GM20431 (cell line): ENCODE measurements around the gene IPO8.
"Not testable (repeated sequence)": the region's sequence is repeated elsewhere in the genome, so short reads cannot be mapped to it uniquely, and the experiment has no call there.

Experiments used
- in situ Hi-C: fragments of 300-500 bp; cut with MseI, MboI; formaldehyde crosslinking; loops from one replicate; pipeline ENCODE4 v1.15.0; 2020; ENCODE audit warnings: low sequenced_read_pairs; ENCODE audit not compliant: unreplicated experiment

Gene IPO8

GRCh38 chr12:30613119-30613830 lies 82.4 kb downstream of the IPO8 start:
- in situ Hi-C loops = no loop called here

GRCh38 chr12:30610718-30611117 lies 85.0 kb downstream of the IPO8 start:
- in situ Hi-C loops = no loop called here

DNA sequence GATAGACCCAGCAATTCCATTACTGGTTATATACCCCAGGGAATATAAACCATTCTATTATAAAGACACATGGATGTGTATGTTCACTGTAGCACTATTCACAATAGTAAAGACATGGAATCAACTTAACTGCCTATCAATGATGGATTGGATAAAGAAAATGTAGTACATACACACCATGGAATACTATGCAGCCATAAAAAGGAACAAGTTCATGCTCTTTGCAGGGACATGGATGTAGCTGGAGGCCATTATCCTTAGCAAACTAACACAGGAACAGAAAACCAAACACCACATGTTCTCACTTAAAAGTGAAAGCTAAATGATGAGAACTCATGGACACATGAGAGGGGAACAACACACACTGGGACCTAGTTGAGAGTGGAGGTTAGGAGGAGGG lies 85.8 kb downstream of the IPO8 start:
- in situ Hi-C loops = not testable (repeated sequence)

- in situ Hi-C loops = not testable (repeated sequence)
Measured at GRCh38 chr12:30604302-30604701, 91.4 kb downstream of the IPO8 start.

DNA sequence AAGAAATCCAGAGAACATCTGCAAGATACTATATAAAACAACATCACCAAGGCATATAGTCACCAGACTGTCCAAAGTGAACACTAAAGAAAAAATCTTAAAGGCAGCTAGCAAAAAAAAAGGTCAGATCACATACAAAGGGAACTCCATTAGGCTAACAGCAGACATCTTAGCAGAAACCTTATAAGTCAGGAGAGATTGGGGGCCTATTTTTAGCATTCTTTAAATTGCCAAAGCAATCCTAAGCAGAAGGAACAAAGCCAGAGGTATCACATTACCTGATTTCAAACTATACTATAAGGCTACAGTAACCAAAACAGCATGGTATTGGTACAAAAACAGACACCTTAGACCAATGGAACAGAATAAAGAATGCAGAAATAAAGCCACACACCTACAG lies 92.5 kb downstream of the IPO8 start:
- in situ Hi-C loops = no loop called here

GRCh38 chr12:30602678-30603077 lies 93.0 kb downstream of the IPO8 start:
- in situ Hi-C loops = no loop called here

GRCh38 chr12:30599608-30600007 lies 96.1 kb downstream of the IPO8 start:
- in situ Hi-C loops = no loop called here

DNA sequence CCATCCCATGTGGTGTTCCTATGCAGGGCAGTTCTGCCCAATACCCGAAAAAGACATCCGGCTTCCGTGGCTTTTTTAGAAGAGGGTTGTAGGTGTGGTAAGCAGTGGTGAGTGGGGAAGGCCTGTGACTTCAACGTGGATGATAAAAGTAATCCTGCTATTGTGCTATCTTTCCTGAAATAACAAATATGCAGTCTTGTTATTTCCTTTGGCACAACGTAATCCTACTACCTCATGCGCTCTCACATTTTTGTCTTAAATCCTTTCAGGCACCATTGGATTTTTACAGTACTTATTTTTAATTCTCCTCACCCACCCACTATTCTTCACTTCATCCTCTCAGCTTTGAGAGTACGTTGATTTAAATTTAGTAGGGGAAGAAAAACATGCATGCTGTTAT lies 96.8 kb downstream of the IPO8 start:
- in situ Hi-C loops = no loop called here

DNA sequence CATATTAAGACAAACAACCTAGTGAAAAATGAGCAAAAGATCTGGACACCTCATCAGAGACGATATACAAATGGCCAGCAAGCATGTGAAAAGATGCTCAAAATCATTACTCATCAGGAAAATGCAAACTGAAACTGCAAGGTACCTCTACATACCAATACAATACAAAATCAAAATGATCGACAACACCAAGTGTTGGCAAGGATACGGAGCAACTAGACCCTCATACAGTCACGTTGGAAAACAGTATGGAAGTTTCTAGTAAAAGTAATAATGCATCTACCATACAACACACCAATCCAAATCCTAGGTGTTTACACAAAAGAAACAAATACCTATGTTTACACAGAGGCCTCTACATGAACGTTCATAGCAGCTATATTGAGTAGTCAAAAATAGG lies 99.9 kb downstream of the IPO8 start:
- in situ Hi-C loops = no loop called here

GRCh38 chr12:30594509-30594908 lies 101.2 kb downstream of the IPO8 start:
- in situ Hi-C loops = no loop called here

GRCh38 chr12:30588572-30588971 lies 107.1 kb downstream of the IPO8 start:
- in situ Hi-C loops = not testable (repeated sequence)

DNA sequence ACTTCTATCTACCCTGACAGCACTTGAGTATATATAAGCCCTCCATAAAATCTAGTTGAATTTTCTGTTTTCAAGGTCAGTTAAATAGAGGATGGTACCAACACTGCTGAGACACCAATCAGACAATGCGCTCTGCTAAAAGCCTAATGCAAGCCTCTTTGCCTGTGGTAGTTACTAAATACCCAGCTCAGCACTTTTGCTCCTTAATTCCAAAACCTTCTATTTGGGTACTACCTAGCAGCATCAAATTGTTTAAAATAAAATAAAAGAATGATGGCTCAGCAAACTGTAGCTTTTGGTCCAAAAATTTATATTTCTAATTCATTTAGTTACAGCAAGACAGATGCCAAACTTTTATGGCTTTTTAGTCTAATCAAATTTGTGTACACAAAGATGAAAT lies 107.9 kb downstream of the IPO8 start:
- in situ Hi-C loops = no loop called here

GRCh38 chr12:30585877-30586276 lies 109.8 kb downstream of the IPO8 start:
- in situ Hi-C loops = no loop called here

DNA sequence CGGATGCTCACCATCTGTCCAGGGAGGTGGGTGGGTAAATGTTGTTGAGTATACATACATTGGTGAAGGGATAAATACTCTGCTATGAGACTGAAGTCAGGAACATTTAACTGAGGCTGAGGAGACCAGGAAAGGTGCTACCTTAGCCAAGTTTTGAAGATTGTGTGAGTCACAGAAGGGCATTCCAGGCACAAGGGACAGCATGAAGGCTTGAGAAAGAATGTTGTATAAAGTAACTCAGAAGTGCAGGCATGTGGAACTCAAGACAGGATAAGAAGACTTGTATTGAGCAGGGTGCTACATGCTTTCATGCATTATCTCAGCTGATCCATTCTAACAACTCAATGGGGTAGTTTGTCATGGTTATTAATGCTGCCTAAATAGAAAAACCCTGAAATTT lies 112.7 kb downstream of the IPO8 start:
- in situ Hi-C loops = no loop called here

- in situ Hi-C loops = no loop called here
Measured at GRCh38 chr12:30580344-30580743, 115.3 kb downstream of the IPO8 start.
